Measurements from ENCODE around the gene PDZD8. TPM values are rescaled to one million over a fixed set of nuclear protein-coding genes. Genes with fewer than 3 reads are reported as not detected.
"Not testable (repeated sequence)": the region's sequence is repeated elsewhere in the genome, so short reads cannot be mapped to it uniquely, and the experiment has no call there.

The PDZD8 gene
- total RNA-seq, 1 experiment from 2014 or later = 27.2 TPM

DNA sequence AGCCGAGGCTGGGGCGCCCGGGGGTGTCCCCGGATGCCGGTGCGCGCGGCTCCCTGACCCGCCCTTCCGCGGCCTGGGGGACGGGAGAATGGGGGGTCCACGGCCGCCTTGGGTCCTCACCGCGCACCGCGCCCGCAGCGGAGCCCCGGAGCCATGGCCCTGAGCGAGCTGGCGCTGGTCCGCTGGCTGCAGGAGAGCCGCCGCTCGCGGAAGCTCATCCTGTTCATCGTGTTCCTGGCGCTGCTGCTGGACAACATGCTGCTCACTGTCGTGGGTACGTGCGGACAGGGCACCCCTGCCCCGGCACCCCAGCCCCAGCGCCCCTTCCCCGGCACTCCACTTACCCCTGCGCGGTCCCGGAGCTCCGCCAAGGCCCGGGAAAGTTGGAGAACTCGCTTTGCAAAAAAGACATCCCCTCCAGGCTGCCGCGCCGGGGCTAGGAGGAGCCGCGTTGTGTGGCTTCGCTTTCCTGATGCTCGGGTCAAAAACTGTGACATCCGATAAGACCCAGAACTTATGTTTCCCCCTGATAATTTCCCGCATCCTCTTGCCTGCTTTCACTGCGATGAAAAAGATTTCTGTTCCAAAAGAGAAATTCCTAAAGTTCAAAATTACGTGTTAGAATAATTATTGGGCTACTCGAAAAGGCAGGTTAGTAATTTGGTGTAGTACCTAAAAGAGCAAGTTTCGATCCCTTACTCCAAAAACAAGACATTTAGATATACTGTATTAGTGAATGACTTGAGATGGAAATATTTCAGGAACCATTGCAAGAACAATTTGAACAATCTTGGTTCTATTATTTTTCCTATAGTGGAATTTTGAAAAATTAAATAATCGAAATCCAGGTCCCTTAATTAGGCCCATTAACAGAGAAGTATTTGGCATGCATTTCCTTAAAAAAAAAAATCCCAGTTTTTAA, 133.4 kb downstream of the PDZD8 start:
- in situ Hi-C loops (cut with HindIII; ENCODE audit: low sequenced_read_pairs) = no loop called here
- no peak for DNase-seq (ENCODE audit: low spot score)

DNA sequence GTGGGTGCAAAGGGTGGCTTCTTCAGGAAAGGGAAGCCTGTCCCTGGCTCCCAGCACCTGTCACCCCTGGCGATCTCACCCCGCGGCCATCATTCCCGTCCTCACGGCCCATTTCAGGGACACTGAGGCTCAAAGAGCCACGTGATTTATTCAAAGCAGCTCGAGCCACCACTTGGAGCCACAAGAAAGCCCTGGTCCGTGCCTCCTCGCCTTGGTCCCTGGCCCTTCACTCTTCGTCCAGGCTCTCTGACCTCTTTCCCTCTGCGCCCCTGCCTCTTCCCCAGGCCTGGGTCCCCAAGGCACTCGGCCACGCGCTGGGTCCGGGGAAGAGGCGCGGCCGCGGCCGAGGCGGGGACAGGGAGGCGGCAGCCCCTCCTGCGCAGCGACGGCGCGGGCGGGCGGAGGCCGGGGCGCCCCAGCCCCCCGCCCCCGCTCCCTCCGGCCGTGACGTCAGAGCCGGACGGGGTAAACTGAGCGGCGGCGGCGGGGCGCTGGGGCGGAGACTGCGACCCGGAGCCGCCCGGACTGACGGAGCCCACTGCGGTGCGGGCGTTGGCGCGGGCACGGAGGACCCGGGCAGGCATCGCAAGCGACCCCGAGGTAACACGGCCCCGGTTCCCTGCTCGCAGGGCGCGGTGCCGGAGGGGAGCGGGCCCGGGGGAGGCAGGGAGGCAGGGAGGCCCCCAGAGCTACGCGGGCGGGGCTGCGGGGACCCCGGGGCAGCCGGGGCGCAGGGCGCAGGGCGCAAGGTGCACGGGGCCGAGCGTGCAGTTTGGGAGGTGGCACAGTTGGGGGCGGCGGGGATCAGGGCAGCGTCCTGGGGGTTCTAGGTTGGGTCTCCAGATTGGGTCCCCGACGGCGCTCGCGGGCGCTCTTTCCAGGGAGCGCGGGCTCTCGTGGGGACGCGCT, 134.4 kb downstream of the PDZD8 start, which contains the start of gene SLC18A2:
Gene SLC18A2, plus strand, starts transcription at position 494 of the 909 bp plus-strand sequence. CDS start 580 bp downstream, outside the sequence.
- in situ Hi-C loops (cut with HindIII; ENCODE audit: low sequenced_read_pairs) = no loop called here
- no peak for DNase-seq (ENCODE audit: low spot score)

DNA sequence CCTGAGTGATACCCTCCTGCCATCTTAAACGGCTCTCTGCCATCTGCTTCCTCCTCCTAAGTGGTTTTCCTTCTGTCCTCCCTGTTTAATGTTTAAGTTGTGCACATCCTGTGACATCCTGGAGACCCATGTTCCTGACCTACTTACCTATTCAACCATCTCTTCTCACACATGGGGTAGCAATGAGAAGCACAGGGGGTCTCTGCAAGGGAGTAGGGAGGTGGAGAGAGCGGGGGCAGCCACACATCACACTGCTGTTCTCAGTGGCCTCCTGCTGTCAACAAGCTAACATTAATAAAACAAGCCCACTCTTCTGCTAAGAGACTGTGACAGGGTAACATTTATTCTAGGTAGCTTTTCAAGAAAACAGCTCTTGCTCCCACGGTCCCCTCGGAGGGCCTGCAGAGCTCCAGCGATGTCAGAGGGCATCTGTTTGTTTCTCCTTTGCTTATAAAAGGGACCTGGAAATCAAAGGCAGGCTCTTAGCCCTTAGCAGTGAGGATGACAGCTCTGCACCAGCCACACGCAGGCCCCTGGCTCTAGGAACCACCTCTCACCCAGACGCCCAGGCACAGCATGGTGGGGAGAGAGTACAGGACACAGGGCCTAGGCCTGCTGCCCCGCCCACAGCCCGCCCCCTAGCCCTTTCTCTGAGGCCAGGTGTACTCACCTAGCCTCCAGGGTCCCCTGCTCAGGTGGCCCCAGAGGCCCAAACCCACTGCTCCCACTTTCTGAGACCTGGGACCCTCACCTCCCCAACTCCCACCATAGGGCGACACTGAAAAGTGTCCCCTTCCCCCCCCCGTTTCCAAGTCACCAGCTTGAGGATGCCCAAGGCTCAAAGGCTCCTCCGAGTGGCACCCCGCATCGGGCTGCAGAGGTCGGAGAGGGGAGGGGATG, 135.3 kb downstream of the PDZD8 start:
- DNase-seq (ENCODE audit: low spot score) = no peak
- in situ Hi-C loops (cut with HindIII; ENCODE audit: low sequenced_read_pairs) = no loop called here

DNA sequence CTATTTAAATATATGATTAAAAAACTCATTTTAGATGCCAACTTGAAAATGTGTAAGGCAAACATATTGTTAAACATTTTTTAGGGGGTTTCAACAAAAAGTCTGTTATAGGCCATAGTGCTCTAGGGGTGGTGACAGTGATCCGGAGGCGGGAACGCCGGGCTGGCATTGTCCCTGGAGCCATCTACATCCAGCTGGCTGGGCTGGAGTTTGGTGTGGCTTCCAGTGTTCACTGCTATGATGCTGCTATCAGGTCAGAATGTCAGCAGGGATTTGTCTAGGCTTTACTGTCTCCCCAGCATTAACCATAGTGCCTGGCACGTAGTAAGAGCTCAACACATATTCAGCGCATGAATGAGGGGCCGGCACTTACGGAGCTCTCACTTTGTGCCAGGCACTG, 136.2 kb downstream of the PDZD8 start:
- DNase-seq (ENCODE audit: low spot score) = no peak
- in situ Hi-C loops (cut with HindIII; ENCODE audit: low sequenced_read_pairs) = no loop called here

DNA sequence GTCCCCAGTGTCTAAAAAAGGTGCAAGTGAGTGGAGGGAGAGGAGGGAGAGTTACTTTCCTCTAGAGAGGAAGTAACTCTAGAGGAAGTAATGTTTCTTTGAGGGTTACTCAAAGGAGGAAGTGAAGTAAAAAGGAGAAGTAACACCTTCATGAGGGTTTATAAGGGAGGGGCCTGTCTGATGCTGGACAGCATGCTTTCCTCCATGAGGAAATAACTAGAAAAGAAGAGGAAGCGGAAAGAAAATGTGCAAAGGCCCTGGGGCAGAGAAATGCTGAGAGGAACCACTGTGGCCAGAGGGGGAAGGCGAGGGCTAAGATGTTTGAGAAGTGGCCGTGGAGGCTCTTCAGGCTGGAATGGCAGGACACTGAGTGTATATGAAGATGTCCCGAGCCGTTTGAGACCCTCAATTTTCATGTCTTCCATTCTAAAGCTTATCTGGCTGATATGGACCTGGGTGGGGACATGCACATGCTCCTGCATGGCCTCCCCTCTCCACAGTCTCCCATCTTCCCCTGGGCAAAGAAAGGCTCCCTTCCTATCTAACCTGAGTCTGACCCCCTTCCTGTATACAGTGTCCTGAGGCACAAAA, 137.7 kb downstream of the PDZD8 start:
- no peak for DNase-seq (ENCODE audit: low spot score)
- in situ Hi-C loops (cut with HindIII; ENCODE audit: low sequenced_read_pairs) = no loop called here

DNA sequence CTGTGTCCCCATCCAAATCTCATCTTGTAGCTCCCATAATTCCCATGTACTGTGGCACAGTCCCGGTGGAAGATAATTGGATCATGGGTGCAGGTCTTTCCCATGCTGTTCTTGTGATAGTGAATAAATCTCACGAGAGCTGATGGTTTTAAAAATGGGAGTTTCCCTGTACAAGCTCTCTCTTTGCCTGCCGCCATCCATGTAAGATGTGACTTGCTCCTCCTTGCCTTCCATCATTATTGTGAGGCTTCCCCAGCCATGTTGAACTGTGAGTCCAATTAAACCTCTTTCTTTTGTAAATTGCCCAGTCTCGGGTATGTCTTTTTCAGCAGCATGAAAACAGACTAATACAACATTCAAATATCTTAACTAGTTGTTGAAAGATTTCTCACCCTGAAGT, 145.1 kb downstream of the PDZD8 start:
- DNase-seq (ENCODE audit: low spot score); in situ Hi-C loops (cut with HindIII; ENCODE audit: low sequenced_read_pairs): not testable (repeated sequence)

DNA sequence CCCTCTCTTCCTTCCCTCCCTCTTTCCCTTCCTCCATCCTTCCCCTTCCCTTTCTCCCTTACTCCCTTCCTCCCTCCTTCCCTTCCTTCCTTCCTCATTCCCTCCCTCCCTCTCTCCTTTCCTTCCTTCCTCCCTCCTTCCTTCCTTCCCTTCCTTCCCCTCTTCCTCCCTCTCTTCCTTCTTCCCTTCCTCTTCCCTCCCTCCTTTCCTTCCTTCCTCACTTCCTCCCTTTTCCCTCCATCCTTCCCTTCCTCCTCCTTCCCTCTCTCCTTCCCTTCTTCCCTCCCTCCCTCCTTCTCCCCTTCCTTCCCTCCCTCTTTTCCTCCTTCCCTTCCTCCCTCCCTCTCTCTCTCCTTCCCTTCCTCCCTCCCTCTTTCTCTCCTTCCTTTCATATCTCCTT, 147.0 kb downstream of the PDZD8 start:
- in situ Hi-C loops (cut with HindIII; ENCODE audit: low sequenced_read_pairs) = no loop called here
- no peak for DNase-seq (ENCODE audit: low spot score)

Other genes with a start within 250 kb of the PDZD8 start
- not detected in 2 replicates for gene VAX1, start 237.2 kb downstream of the PDZD8 start, total RNA-seq (2014; rRNA removed; shearing (Covaris generic))
- gene KCNK18, start 178.0 kb downstream of the PDZD8 start, total RNA-seq (2014; rRNA removed; shearing (Covaris generic)) = not detected in 2 replicates
- gene SLC18A2, start 134.3 kb downstream of the PDZD8 start, total RNA-seq (2014; rRNA removed; shearing (Covaris generic)) = not detected in 2 replicates
- not detected in 2 replicates for gene EMX2, start 167.3 kb upstream of the PDZD8 start, total RNA-seq (2014; rRNA removed; shearing (Covaris generic))

All from G401 (cell line).